PC-3 (cell line): ENCODE data around the gene SMPDL3A. TPM values are rescaled to one million over a fixed set of nuclear protein-coding genes. Genes with fewer than 3 reads are reported as not detected.

ENCODE experiments used
- ATAC-seq: fragments of 200-7000 bp; cut with Tn5 transposase; 2 replicates; pipeline ENCODE4 v1.9.1; 2020; ENCODE audit warnings: mild to moderate bottlenecking, moderate library complexity
- BruUV-seq: library from RNA; stranded (reverse); fragments of 400-500 nt; replicated peaks from 2 replicates; lab custom pipeline; 2021; lab: Mats Ljungman, UMichigan
- CTCF ChIA-PET: fragments of 300-600 bp; sonication (Branson Sonifier 250); formaldehyde crosslinking; loops from one replicate; lab custom pipeline; 2022; ENCODE audit warnings: antibody characterized with exemption; lab: Charles Lee
- POLR2A ChIA-PET: fragments of 300-600 bp; sonication (Branson Sonifier 250); formaldehyde crosslinking; loops from one replicate; lab custom pipeline; 2022; ENCODE audit warnings: antibody characterized with exemption; ENCODE audit not compliant: unreplicated experiment; lab: Charles Lee
- DNase-seq: peaks from one replicate; pipeline ENCODE4 v3.0.0-alpha.2; 2015
- H2AFZ ChIP-seq: fragments of 300-600 bp; sonication (generic); 2 replicates; pipeline ENCODE4 v1.6.0; 2016; ENCODE audit warnings: antibody characterized with exemption, low read length
- H3F3A ChIP-seq: fragments of 300-600 bp; sonication (generic); one replicate; pipeline ENCODE4 v1.6.0; 2017; ENCODE audit warnings: antibody characterized with exemption, low read length, control low read depth, mild to moderate bottlenecking; ENCODE audit not compliant: unreplicated experiment
- H3K27ac ChIP-seq: fragments of 300-600 bp; sonication (generic); 2 replicates; pipeline ENCODE4 v1.5.1; 2016; ENCODE audit warnings: mild to moderate bottlenecking, low read length
- H3K27me3 ChIP-seq: fragments of 300-600 bp; sonication (generic); 2 replicates; pipeline ENCODE4 v1.6.1; 2016; ENCODE audit warnings: low read length, mixed read lengths
- H3K36me3 ChIP-seq: fragments of 300-600 bp; sonication (generic); 2 replicates; pipeline ENCODE4 v1.6.1; 2016; ENCODE audit warnings: low read depth, mixed run types, low read length, mixed read lengths
- H3K4me1 ChIP-seq: fragments of 300-600 bp; sonication (generic); 2 replicates; pipeline ENCODE4 v1.5.1; 2016; ENCODE audit warnings: low read length; ENCODE audit not compliant: insufficient read depth
- H3K4me2 ChIP-seq: fragments of 300-600 bp; sonication (generic); 2 replicates; pipeline ENCODE4 v1.6.0; 2016; ENCODE audit warnings: low read length
- H3K4me3 ChIP-seq: fragments of 300-600 bp; sonication (generic); 2 replicates; pipeline ENCODE4 v1.5.1; 2016; ENCODE audit warnings: mild to moderate bottlenecking, low read length, mixed read lengths
- H3K79me2 ChIP-seq: fragments of 300-600 bp; sonication (generic); 2 replicates; pipeline ENCODE4 v1.6.1; 2017; ENCODE audit warnings: low read length, mixed read lengths
- H3K9ac ChIP-seq: fragments of 300-600 bp; sonication (generic); 2 replicates; pipeline ENCODE4 v1.6.0; 2016; ENCODE audit warnings: mild to moderate bottlenecking, low read length
- H3K9me2 ChIP-seq: fragments of 300-600 bp; sonication (generic); replicated peaks from 2 replicates; pipeline ENCODE4 v1.6.1; 2016; ENCODE audit warnings: mixed run types, low read length, mixed read lengths
- H3K9me3 ChIP-seq: fragments of 300-600 bp; sonication (generic); 2 replicates; pipeline ENCODE4 v1.6.1; 2016; ENCODE audit warnings: low read length, mixed read lengths
- H4K20me1 ChIP-seq: fragments of 300-600 bp; sonication (generic); 2 replicates; pipeline ENCODE4 v1.6.1; 2016; ENCODE audit warnings: low read length, mixed read lengths
- EZH2 ChIP-seq: fragments of 300-600 bp; sonication (generic); IDR thresholded peaks from one replicate; pipeline ENCODE4 v1.6.1; 2017; ENCODE audit warnings: antibody characterized with exemption, mild to moderate bottlenecking, low read length; ENCODE audit not compliant: unreplicated experiment
- EZH2phosphoT487 ChIP-seq: fragments of 300-600 bp; sonication (generic); IDR thresholded peaks from 2 replicates; pipeline ENCODE4 v1.6.1; 2018; ENCODE audit warnings: mild to moderate bottlenecking, antibody characterized with exemption, low read length, borderline replicate concordance
- intact Hi-C: fragments of 100-400 bp; cut with micrococcal nuclease; formaldehyde crosslinking; loops from 2 replicates; pipeline ENCODE4 v1.9.0; 2023
- total RNA-seq: library from RNA; depleted of rRNA; stranded (reverse); fragments of >200 nt; gene quantifications from 2 replicates; pipeline ENCODE4 v1.2.3, GENCODE V29; 2014
- TF ChIP-seq, protein P1 (sequence below): fragments of 300-600 bp; sonication (generic); conservative IDR thresholded peaks from 2 replicates; pipeline ENCODE4 v1.5.1; 2017; ENCODE audit warnings: antibody characterized with exemption, low read depth, mild to moderate bottlenecking, low read length

The SMPDL3A gene
- total RNA-seq, 1 experiment from 2014 or later = 4.6 TPM

DNA sequence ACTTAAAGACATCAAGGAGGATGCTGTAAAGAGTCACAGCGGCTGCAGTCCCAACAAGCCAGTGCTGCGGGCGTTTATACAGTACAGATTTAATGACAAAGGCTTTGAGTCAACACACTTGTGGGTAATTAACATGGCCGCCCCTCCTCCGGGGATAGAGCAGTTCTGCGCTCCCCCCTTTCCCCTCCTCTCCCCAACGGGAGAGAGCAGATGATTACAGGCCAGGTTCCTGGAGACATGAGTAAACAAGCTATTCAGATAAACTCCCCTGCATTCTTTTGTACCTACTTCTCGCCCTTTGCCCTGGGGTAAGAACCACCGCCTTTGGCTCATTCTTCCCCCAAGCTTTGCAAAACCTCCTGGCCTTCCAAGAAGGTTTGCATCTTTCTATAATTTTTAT lies 33.2 kb upstream of the SMPDL3A start:
- no peak for TF ChIP-seq EZH2phosphoT487
- TF ChIP-seq, protein P1, sequence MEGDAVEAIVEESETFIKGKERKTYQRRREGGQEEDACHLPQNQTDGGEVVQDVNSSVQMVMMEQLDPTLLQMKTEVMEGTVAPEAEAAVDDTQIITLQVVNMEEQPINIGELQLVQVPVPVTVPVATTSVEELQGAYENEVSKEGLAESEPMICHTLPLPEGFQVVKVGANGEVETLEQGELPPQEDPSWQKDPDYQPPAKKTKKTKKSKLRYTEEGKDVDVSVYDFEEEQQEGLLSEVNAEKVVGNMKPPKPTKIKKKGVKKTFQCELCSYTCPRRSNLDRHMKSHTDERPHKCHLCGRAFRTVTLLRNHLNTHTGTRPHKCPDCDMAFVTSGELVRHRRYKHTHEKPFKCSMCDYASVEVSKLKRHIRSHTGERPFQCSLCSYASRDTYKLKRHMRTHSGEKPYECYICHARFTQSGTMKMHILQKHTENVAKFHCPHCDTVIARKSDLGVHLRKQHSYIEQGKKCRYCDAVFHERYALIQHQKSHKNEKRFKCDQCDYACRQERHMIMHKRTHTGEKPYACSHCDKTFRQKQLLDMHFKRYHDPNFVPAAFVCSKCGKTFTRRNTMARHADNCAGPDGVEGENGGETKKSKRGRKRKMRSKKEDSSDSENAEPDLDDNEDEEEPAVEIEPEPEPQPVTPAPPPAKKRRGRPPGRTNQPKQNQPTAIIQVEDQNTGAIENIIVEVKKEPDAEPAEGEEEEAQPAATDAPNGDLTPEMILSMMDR = no peak
- H3K9me3 ChIP-seq = no peaks in the 10 kb centered on the region
- no peak overlapping the region for H3K27ac ChIP-seq
- no peak for ATAC-seq
- H3K9ac ChIP-seq = no peak overlapping the region
- BruUV-seq = no TSS peak
- no peaks in the 10 kb centered on the region for H3K36me3 ChIP-seq
- no peaks in the 10 kb centered on the region for H3K79me2 ChIP-seq
- H3K27me3 ChIP-seq = no peaks in the 10 kb centered on the region
- POLR2A ChIA-PET = no interaction called here
- no peak overlapping the region for H3K4me2 ChIP-seq
- CTCF ChIA-PET = no interaction called here
- no peaks in the 10 kb centered on the region for H3K9me2 ChIP-seq
- no peak for DNase-seq
- no peaks in the 10 kb centered on the region for H4K20me1 ChIP-seq
- H3K4me1 ChIP-seq = no peaks in the 10 kb centered on the region
- intact Hi-C loops = no loop called here
- H2AFZ ChIP-seq = no peak overlapping the region
- no peak overlapping the region for H3K4me3 ChIP-seq
- no peaks in the 10 kb centered on the region for H3F3A ChIP-seq

DNA sequence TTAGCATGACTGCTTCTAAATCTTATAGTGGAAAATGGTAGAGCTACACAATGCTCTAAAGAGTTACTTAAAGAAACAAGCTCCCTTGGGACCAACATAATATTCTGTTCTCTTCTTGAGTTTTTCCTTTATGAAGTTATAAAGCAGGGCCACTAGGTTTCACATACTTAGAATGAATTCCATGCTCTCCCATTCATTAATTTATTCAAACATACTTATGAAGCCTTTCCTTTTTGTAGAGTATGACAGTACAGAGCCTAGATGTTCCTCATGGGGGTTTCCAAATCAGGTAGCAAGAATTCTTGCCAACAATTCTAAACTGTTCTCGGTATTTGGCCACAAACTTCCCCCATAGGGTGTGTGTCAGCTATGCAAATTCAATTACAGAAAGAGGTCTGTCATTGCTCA lies 30.1 kb upstream of the SMPDL3A start:
- intact Hi-C loops = no loop called here
- ATAC-seq = no peak
- TF ChIP-seq EZH2phosphoT487 (no peak), EZH2 (no peak)
- TF ChIP-seq, protein P1 = no peak

DNA sequence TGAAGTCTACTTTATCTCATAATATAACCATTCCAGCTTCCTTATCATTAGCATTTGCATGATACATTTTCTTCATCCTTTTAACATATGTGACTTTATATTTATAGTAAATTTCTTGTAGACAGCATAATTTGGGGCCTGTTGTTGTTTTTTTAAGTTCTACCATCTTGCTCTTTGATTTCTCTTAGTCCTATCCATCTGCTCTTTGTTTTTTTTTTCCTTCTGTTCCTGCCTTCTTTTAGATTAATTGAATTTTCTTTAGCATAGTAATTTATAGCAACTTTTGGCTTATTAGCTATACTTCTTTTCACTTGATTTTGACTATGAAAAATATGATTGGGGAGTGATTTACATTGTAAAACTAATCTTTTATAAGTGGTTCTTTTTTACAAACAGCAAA lies 28.7 kb upstream of the SMPDL3A start:
- BruUV-seq = no TSS peak
- intact Hi-C loops = no loop called here
- H3K4me3 ChIP-seq = no peak overlapping the region
- no peaks in the 10 kb centered on the region for H3K27me3 ChIP-seq
- no peaks in the 10 kb centered on the region for H3K79me2 ChIP-seq
- POLR2A ChIA-PET = no interaction called here
- no peaks in the 10 kb centered on the region for H3K36me3 ChIP-seq
- no peak overlapping the region for H2AFZ ChIP-seq
- CTCF ChIA-PET = no interaction called here
- H3K9me2 ChIP-seq = no peaks in the 10 kb centered on the region
- no peak overlapping the region for H3K4me2 ChIP-seq
- ATAC-seq (no peak), DNase-seq (no peak)
- no peaks in the 10 kb centered on the region for H3K4me1 ChIP-seq
- H3K9me3 ChIP-seq = no peaks in the 10 kb centered on the region
- no peak overlapping the region for H3K9ac ChIP-seq
- H3F3A ChIP-seq = no peaks in the 10 kb centered on the region
- H4K20me1 ChIP-seq = no peaks in the 10 kb centered on the region
- no peak for TF ChIP-seq EZH2
- no peak for TF ChIP-seq EZH2phosphoT487
- TF ChIP-seq, protein P1 = no peak
- no peak overlapping the region for H3K27ac ChIP-seq

More for the DNA sequence above, 30.1 kb upstream of the SMPDL3A start:
- Histone ChIP-seq H2AFZ (no peak overlapping the region), H4K20me1 (no peaks in the 10 kb centered on the region), H3K79me2 (no peaks in the 10 kb centered on the region), H3F3A (no peaks in the 10 kb centered on the region), H3K27me3 (no peaks in the 10 kb centered on the region), H3K4me1 (no peaks in the 10 kb centered on the region), H3K9ac (no peak overlapping the region), H3K9me3 (no peaks in the 10 kb centered on the region), H3K9me2 (no peaks in the 10 kb centered on the region), H3K36me3 (no peaks in the 10 kb centered on the region), H3K4me2 (no peak overlapping the region), H3K4me3 (no peak overlapping the region), H3K27ac (no peak overlapping the region)
- no TSS peak for BruUV-seq
- CTCF ChIA-PET = no interaction called here
- POLR2A ChIA-PET = no interaction called here
- DNase-seq = no peak
